HepG2 (cell line): ENCODE measurements around the gene ETHE1. TPM values are rescaled to one million over a fixed set of nuclear protein-coding genes. Genes with fewer than 3 reads are reported as not detected.

ENCODE experiments used
- AGO2 ChIP-seq: fragments of 200-400 bp; formaldehyde crosslinking; optimal IDR thresholded peaks from 2 replicates; pipeline ENCODE3; 2017; ENCODE audit warnings: mild to moderate bottlenecking, low read depth, low read length, moderate library complexity
- CCDC6 ChIP-seq: sonication (generic); formaldehyde crosslinking; IDR thresholded peaks from 2 replicates; pipeline ENCODE4 v1.8.1; 2022; ENCODE audit warnings: mild to moderate bottlenecking, missing genetic modification reagents, moderate library complexity
- CENPBD1 ChIP-seq: sonication (generic); formaldehyde crosslinking; IDR thresholded peaks from 2 replicates; pipeline ENCODE4 v1.8.0; 2022; ENCODE audit warnings: missing genetic modification reagents, low read depth, mild to moderate bottlenecking, borderline replicate concordance
- FOXA3 ChIP-seq: IDR thresholded peaks from 2 replicates; pipeline ENCODE4 v1.6.1; 2016; ENCODE audit warnings: missing genetic modification reagents, missing compliant biosample characterization
- FOXM1 ChIP-seq: sonication (generic); formaldehyde crosslinking; IDR thresholded peaks from 2 replicates; pipeline ENCODE4 v1.5.0; 2020; ENCODE audit warnings: missing genetic modification reagents
- HINFP ChIP-seq: sonication (generic); formaldehyde crosslinking; IDR thresholded peaks from 2 replicates; pipeline ENCODE4 v1.4.0; 2020; ENCODE audit warnings: low read depth, mild to moderate bottlenecking, missing genetic modification reagents
- IRF9 ChIP-seq: sonication (generic); formaldehyde crosslinking; IDR thresholded peaks from 2 replicates; pipeline ENCODE4 v1.8.0; 2022; ENCODE audit warnings: missing genetic modification reagents, mild to moderate bottlenecking, borderline replicate concordance
- JARID2 ChIP-seq: sonication (generic); formaldehyde crosslinking; IDR thresholded peaks from 2 replicates; pipeline ENCODE4 v1.8.1; 2023; ENCODE audit warnings: missing genetic modification reagents, inconsistent platforms; ENCODE audit not compliant: insufficient replicate concordance
- LBX2 ChIP-seq: sonication (generic); formaldehyde crosslinking; IDR thresholded peaks from 2 replicates; pipeline ENCODE4 v1.5.0; 2020; ENCODE audit warnings: missing genetic modification reagents, mild to moderate bottlenecking, borderline replicate concordance
- PCBP1 ChIP-seq: fragments of 200-400 bp; formaldehyde crosslinking; IDR thresholded peaks from 2 replicates; pipeline ENCODE4 v1.6.1; 2017; ENCODE audit warnings: mild to moderate bottlenecking, low read depth, low read length, borderline replicate concordance
- POLR2AphosphoS5 ChIP-seq: IDR thresholded peaks from 2 replicates; pipeline ENCODE4 v1.6.1; 2012; ENCODE audit warnings: low read depth, low read length
- RELA ChIP-seq: sonication (generic); formaldehyde crosslinking; IDR thresholded peaks from 2 replicates; pipeline ENCODE4 v1.4.0; 2020; ENCODE audit warnings: missing genetic modification reagents
- ZBTB39 ChIP-seq: sonication (generic); formaldehyde crosslinking; IDR thresholded peaks from 2 replicates; pipeline ENCODE4 v1.5.0; 2020; ENCODE audit warnings: missing genetic modification reagents
- ZFP82 ChIP-seq: sonication (generic); formaldehyde crosslinking; IDR thresholded peaks from 2 replicates; pipeline ENCODE4 v1.5.1; 2020; ENCODE audit warnings: mild to moderate bottlenecking, missing genetic modification reagents, borderline replicate concordance
- ZNF20 ChIP-seq: sonication (generic); formaldehyde crosslinking; IDR thresholded peaks from 2 replicates; pipeline ENCODE4 v1.4.0; 2020; ENCODE audit warnings: mild to moderate bottlenecking, moderate library complexity, missing genetic modification reagents
- ZNF329 ChIP-seq: sonication (generic); formaldehyde crosslinking; IDR thresholded peaks from 2 replicates; pipeline ENCODE4 v1.9.0; 2021; ENCODE audit warnings: low read depth, mild to moderate bottlenecking, missing genetic modification reagents
- ZNF512 ChIP-seq: sonication (generic); formaldehyde crosslinking; IDR thresholded peaks from 2 replicates; pipeline ENCODE4 v1.4.0; 2020; ENCODE audit warnings: mild to moderate bottlenecking, missing genetic modification reagents
- ZNF572 ChIP-seq: sonication (generic); formaldehyde crosslinking; IDR thresholded peaks from 2 replicates; pipeline ENCODE4 v1.5.1; 2020; ENCODE audit warnings: mild to moderate bottlenecking, missing genetic modification reagents
- ZNF724P ChIP-seq: sonication (generic); formaldehyde crosslinking; IDR thresholded peaks from 2 replicates; pipeline ENCODE4 v1.8.0; 2022; ENCODE audit warnings: missing genetic modification reagents, borderline replicate concordance
- ZNF850 ChIP-seq: sonication (generic); formaldehyde crosslinking; conservative IDR thresholded peaks from 2 replicates; pipeline ENCODE4 v1.9.0; 2021; ENCODE audit warnings: mild to moderate bottlenecking, missing genetic modification reagents
- polyA plus RNA-seq, 8 experiments: library from polyadenylated mRNA; depleted of rRNA in 3 of 8; stranded (reverse) in 7 of 8; unstranded in 1 of 8; fragments of >200 nt; fragmentation: Illumina TruSeq in 4 of 8; extraction: Trizol in 4 of 8; gene quantifications; 2 replicates each; pipeline versions ENCODE4 v1.2.1 to v1.2.3, GENCODE V29; 2011 to 2016; ENCODE audit warnings: low read depth in 4 of 8, missing spikeins in 1 of 8, mixed read lengths in 1 of 8; ENCODE audit not compliant: insufficient read depth in 1 of 8
- total RNA-seq, 5 experiments: library from RNA; depleted of rRNA; stranded (reverse); fragments of >200 nt; fragmentation: Illumina TruSeq; extraction: Trizol; gene quantifications; 2 replicates each; pipeline ENCODE4 v1.2.3, GENCODE V29; 2016; ENCODE audit warnings: low read depth in 1 of 5

Gene ETHE1
- total and polyA plus RNA-seq, 2 of the 13 experiments (the other 11 are each of a cell fraction or from before 2014, with no cell fraction given): 32.5 to 58.4 TPM

GRCh38 chr19:43524922-43525835, 1.8 kb downstream of the ETHE1 start (continued):
- TF ChIP-seq ZBTB39 (CRISPR knock-in tag) (no peak), CCDC6 (CRISPR knock-in tag) (no peak), ZNF572 (CRISPR knock-in tag) (0 out of 2 replicates have a peak, but pooled peaks have one; percentile 40), HINFP (no peak), ZNF724P (CRISPR knock-in tag) (no peak), PCBP1 (no peak), IRF9 (no peak), RELA (CRISPR knock-in tag) (no peak), AGO2 (no peak), ZFP82 (CRISPR knock-in tag) (no peak), ZNF850 (CRISPR knock-in tag) (no peak), JARID2 (no peak), CENPBD1 (CRISPR knock-in tag) (no peak), ZNF512 (no peak), FOXM1 (CRISPR knock-in tag) (no peak), ZNF329 (CRISPR knock-in tag) (no peak), FOXA3 (CRISPR knock-in tag) (peak; percentile 38), ZNF20 (CRISPR knock-in tag) (no peak), POLR2AphosphoS5 (peak; percentile 41; the same call in 1 of the 2 replicates), LBX2 (CRISPR knock-in tag) (no peak)
